Astrocyte (in vitro differentiated cells and primary cell): Measurements from ENCODE around the gene PIGC. TPM values are rescaled to one million over a fixed set of nuclear protein-coding genes. Genes with fewer than 3 reads are reported as not detected.

Experiments
- DNase-seq: peaks from one replicate; pipeline ENCODE4 v3.0.0-alpha.2; 2010; ENCODE audit warnings: low read depth
- FAIRE-seq: peaks from 2 replicates; lab custom pipeline; 2011; peaks lifted over from hg19 to GRCh38; lab: Jason Lieb, UNC
- H2AFZ ChIP-seq: 2 replicates; pipeline ENCODE4 v1.6.0; 2012; ENCODE audit warnings: low read depth, low read length, inconsistent platforms
- H3K27ac ChIP-seq: 2 replicates; pipeline ENCODE4 v1.5.1; 2011; ENCODE audit warnings: low read depth, low read length, inconsistent platforms
- H3K27me3 ChIP-seq: 2 replicates; pipeline ENCODE4 v1.6.0; 2011; ENCODE audit warnings: low read length, inconsistent platforms; ENCODE audit not compliant: insufficient read depth
- H3K36me3 ChIP-seq: 2 replicates; pipeline ENCODE4 v1.5.1; 2011; ENCODE audit warnings: low read length, inconsistent platforms; ENCODE audit not compliant: insufficient read depth
- H3K4me1 ChIP-seq: 2 replicates; pipeline ENCODE4 v1.5.1; 2011; ENCODE audit warnings: low read length, inconsistent platforms; ENCODE audit not compliant: insufficient read depth
- H3K4me2 ChIP-seq: 2 replicates; pipeline ENCODE4 v1.6.0; 2012; ENCODE audit warnings: low read length, inconsistent platforms
- H3K4me3 ChIP-seq: 2 replicates; pipeline ENCODE4 v1.5.1; 2011; ENCODE audit warnings: low read depth, mild to moderate bottlenecking, low read length, inconsistent platforms; ENCODE audit not compliant: insufficient read depth
- H3K79me2 ChIP-seq: 2 replicates; pipeline ENCODE4 v1.6.0; 2012; ENCODE audit warnings: mild to moderate bottlenecking, low read length, inconsistent platforms; ENCODE audit not compliant: insufficient read depth
- H3K9ac ChIP-seq: 2 replicates; pipeline ENCODE4 v1.6.0; 2012; ENCODE audit warnings: mild to moderate bottlenecking, low read length, inconsistent platforms
- H3K9me3 ChIP-seq: 2 replicates; pipeline ENCODE4 v1.5.1; 2012; ENCODE audit warnings: low read depth, mild to moderate bottlenecking, low read length, inconsistent platforms; ENCODE audit not compliant: insufficient read depth
- H4K20me1 ChIP-seq: 2 replicates; pipeline ENCODE4 v1.6.0; 2012; ENCODE audit warnings: low read length, inconsistent platforms; ENCODE audit not compliant: insufficient read depth
- H3K27ac Mint-ChIP-seq: one replicate; pipeline ENCODE4 v1.8.0; 2021; ENCODE audit warnings: mild to moderate bottlenecking, mixed read lengths; ENCODE audit not compliant: unreplicated experiment
- H3K27me3 Mint-ChIP-seq: one replicate; pipeline ENCODE4 v1.8.0; 2021; ENCODE audit warnings: low read depth, mixed read lengths; ENCODE audit not compliant: unreplicated experiment
- H3K36me3 Mint-ChIP-seq: one replicate; pipeline ENCODE4 v1.8.0; 2021; ENCODE audit warnings: low read depth, mixed read lengths; ENCODE audit not compliant: unreplicated experiment
- H3K4me1 Mint-ChIP-seq: one replicate; pipeline ENCODE4 v1.8.0; 2021; ENCODE audit warnings: low read depth, mixed read lengths; ENCODE audit not compliant: unreplicated experiment
- H3K4me3 Mint-ChIP-seq: one replicate; pipeline ENCODE4 v1.8.0; 2021; ENCODE audit warnings: mild to moderate bottlenecking, moderate library complexity, mixed read lengths; ENCODE audit not compliant: unreplicated experiment
- H3K9me3 Mint-ChIP-seq: one replicate; pipeline ENCODE4 v1.8.0; 2021; ENCODE audit warnings: mild to moderate bottlenecking, mixed read lengths; ENCODE audit not compliant: unreplicated experiment
- CTCF ChIP-seq: IDR thresholded peaks from 2 replicates; pipeline ENCODE4 v1.5.1; 2011; ENCODE audit warnings: low read depth, mild to moderate bottlenecking, inconsistent platforms, low read length, moderate library complexity; ENCODE audit not compliant: insufficient read depth
- EZH2 ChIP-seq: IDR thresholded peaks from 2 replicates; pipeline ENCODE4 v1.6.1; 2012; ENCODE audit warnings: mild to moderate bottlenecking, low read length, inconsistent platforms; ENCODE audit not compliant: insufficient read depth
- total RNA-seq: library from RNA; stranded (reverse); gene quantifications from 2 replicates; pipeline ENCODE4 v1.2.1, GENCODE V29; 2021

Gene PIGC
- total RNA-seq, 1 donor from 2014 or later = 17.8 TPM

- Mint-ChIP-seq H3K36me3 (no peaks in the 10 kb centered on the region), H3K27ac (peak overlapping the region; percentile 99), H3K27me3 (no peaks in the 10 kb centered on the region), H3K4me1 (peaks cover 55% of the 10 kb centered on the region), H3K9me3 (no peaks in the 10 kb centered on the region), H3K4me3 (no peak overlapping the region)
- no peak overlapping the region for H3K4me2 ChIP-seq
- H3K27ac ChIP-seq = peak overlapping the region; percentile 76
- DNase-seq = peak; percentile 49
- H3K9ac ChIP-seq = peak overlapping the region; percentile 50
- H3K79me2 ChIP-seq = no peaks in the 10 kb centered on the region
- H3K9me3 ChIP-seq = no peaks in the 10 kb centered on the region
- no peaks in the 10 kb centered on the region for H4K20me1 ChIP-seq
- FAIRE-seq = peak; percentile 34
- no peak for TF ChIP-seq EZH2
- TF ChIP-seq CTCF = no peak
- no peak overlapping the region for H2AFZ ChIP-seq
- no peak overlapping the region for H3K4me3 ChIP-seq
- no peaks in the 10 kb centered on the region for H3K36me3 ChIP-seq
- H3K4me1 ChIP-seq = peaks cover 33% of the 10 kb centered on the region
- H3K27me3 ChIP-seq = no peaks in the 10 kb centered on the region
These were observed 45.7 kb downstream of the PIGC start for GRCh38 chr1:172398193-172398592.

DNA sequence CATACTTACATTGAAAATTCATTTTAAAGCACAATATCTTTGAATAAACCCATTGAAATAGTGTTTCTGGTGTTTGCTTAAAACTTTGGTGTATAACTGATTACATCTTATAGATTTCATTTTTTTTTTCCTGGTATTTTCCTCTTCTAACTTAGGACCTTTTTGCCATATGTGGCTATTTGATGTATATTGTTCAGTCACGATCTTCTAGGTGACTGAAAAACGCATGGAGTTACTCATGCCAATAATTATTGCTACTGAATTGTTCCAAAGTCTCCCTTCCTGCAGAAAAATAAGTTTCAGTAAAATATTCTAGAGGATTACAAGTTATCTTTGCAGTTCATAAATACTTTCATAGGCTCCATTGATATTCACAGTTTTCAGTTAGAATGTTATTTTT is 46.2 kb downstream of the PIGC start:
- DNase-seq (no peak), FAIRE-seq (no peak)
- Histone ChIP-seq H3K4me3 (no peak overlapping the region), H3K4me1 (peaks cover 33% of the 10 kb centered on the region), H3K36me3 (no peaks in the 10 kb centered on the region), H3K79me2 (no peaks in the 10 kb centered on the region), H3K9ac (no peak overlapping the region), H4K20me1 (no peaks in the 10 kb centered on the region), H3K27ac (no peak overlapping the region), H2AFZ (no peak overlapping the region), H3K27me3 (no peaks in the 10 kb centered on the region), H3K4me2 (no peak overlapping the region), H3K9me3 (no peaks in the 10 kb centered on the region)
- Mint-ChIP-seq H3K9me3 (no peaks in the 10 kb centered on the region), H3K27me3 (no peaks in the 10 kb centered on the region), H3K27ac (peak overlapping the region; percentile 5), H3K36me3 (no peaks in the 10 kb centered on the region), H3K4me1 (peaks cover 56% of the 10 kb centered on the region), H3K4me3 (no peak overlapping the region)
- TF ChIP-seq CTCF = no peak
- TF ChIP-seq EZH2 = no peak

DNA sequence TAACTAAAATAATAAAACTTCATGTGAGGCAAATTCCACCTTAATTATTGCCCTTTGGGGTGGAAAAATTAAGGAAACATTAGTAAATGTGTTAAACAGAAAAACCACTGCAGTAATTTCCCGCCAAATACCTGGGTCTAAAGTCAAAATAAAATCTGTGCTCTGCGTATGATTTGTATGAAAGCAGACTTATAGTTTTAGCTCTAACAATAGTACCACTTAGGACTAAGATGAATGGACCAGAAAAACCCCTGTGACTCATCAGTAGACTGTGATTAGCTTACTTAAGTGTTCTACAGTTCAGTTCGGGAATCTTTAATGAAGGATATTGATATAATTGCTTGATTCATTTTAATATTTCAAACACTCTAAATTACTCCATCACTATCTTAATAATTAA is 46.6 kb downstream of the PIGC start:
- Histone ChIP-seq H3K9ac (no peak overlapping the region), H3K9me3 (no peaks in the 10 kb centered on the region), H3K36me3 (no peaks in the 10 kb centered on the region), H3K79me2 (no peaks in the 10 kb centered on the region), H3K27me3 (no peaks in the 10 kb centered on the region), H3K27ac (peak overlapping the region; percentile 14), H2AFZ (no peak overlapping the region), H3K4me1 (peaks cover 33% of the 10 kb centered on the region), H3K4me2 (no peak overlapping the region), H4K20me1 (no peaks in the 10 kb centered on the region), H3K4me3 (no peak overlapping the region)
- peak; percentile 49 for FAIRE-seq
- H3K4me3 Mint-ChIP-seq = no peak overlapping the region
- no peaks in the 10 kb centered on the region for H3K27me3 Mint-ChIP-seq
- H3K9me3 Mint-ChIP-seq = no peaks in the 10 kb centered on the region
- H3K4me1 Mint-ChIP-seq = peaks cover 56% of the 10 kb centered on the region
- H3K36me3 Mint-ChIP-seq = no peaks in the 10 kb centered on the region
- H3K27ac Mint-ChIP-seq = no peak overlapping the region
- peak; percentile 89 for DNase-seq
- TF ChIP-seq EZH2 (no peak), CTCF (no peak)
